Esophagus (tissue), 2 donors: Measurements from ENCODE around the gene RNF224. TPM values are rescaled to one million over a fixed set of nuclear protein-coding genes. Genes with fewer than 3 reads are reported as not detected.

Experiments used
- H3K27ac ChIP-seq, 2 donors: one replicate each; pipeline ENCODE4 v1.5.1; 2013; ENCODE audit warnings: low read depth in 2 of 2, mild to moderate bottlenecking in 2 of 2, inconsistent platforms in 1 of 2, low read length in 1 of 2, moderate library complexity in 1 of 2
- H3K27me3 ChIP-seq, 2 donors: one replicate each; pipeline ENCODE4 v1.6.1; 2013; ENCODE audit warnings: low read length in 2 of 2, control low read depth in 1 of 2, mild to moderate bottlenecking in 1 of 2; ENCODE audit not compliant: insufficient read depth in 2 of 2, control insufficient read depth in 1 of 2
- H3K36me3 ChIP-seq, 2 donors: one replicate each; pipeline ENCODE4 v1.6.1; 2013; ENCODE audit warnings: low read length in 1 of 2; ENCODE audit not compliant: control insufficient read depth in 2 of 2, insufficient read depth in 2 of 2
- H3K4me1 ChIP-seq, 2 donors: one replicate each; pipeline ENCODE4 v1.6.1; 2013; ENCODE audit warnings: low read length in 1 of 2; ENCODE audit not compliant: control insufficient read depth in 2 of 2, insufficient read depth in 2 of 2
- H3K4me3 ChIP-seq, 2 donors: one replicate each; pipeline ENCODE4 v1.5.1; 2013; ENCODE audit warnings: low read length in 2 of 2, mild to moderate bottlenecking in 2 of 2, low read depth in 1 of 2, moderate library complexity in 1 of 2
- H3K9me3 ChIP-seq, 2 donors: one replicate each; pipeline ENCODE4 v1.6.1; 2013; ENCODE audit warnings: mild to moderate bottlenecking in 2 of 2, low read depth in 1 of 2, low read length in 1 of 2, moderate library complexity in 1 of 2; ENCODE audit not compliant: control insufficient read depth in 2 of 2, insufficient read depth in 1 of 2
- WGBS, 2 donors: extraction: QIAGEN DNeasy Blood & Tissue Kit; methylation state at CpG; one replicate each; pipeline ENCODE4 v1.1.7; 2013; 5-methylcytosine and 5-hydroxymethylcytosine counted together
- polyA plus RNA-seq, 2 donors: library from polyadenylated mRNA; stranded (reverse); fragments of 200-250 nt; gene quantifications; one replicate each; pipeline ENCODE4 v1.2.3, GENCODE V29; 2013
- donor health status: healthy with polysubstance abuse.
- donor health status: Bipolar disorder and iron deficiency.

Gene RNF224
- polyA plus RNA-seq, 2 donors, result 3.7 to 5.5 TPM

GRCh38 chr9:137250329-137251193, 23.3 kb downstream of the RNF224 start:
- peaks cover 2 to 4% of the 10 kb centered on the region in 2 donors for H3K4me1 ChIP-seq
- H3K27me3 ChIP-seq, result no peaks in the 10 kb centered on the region
- H3K4me3 ChIP-seq, result no peak overlapping the region
- no peaks in the 10 kb centered on the region for H3K36me3 ChIP-seq
- no peaks in the 10 kb centered on the region for H3K9me3 ChIP-seq
- WGBS, 2 donors, result 59% methylated on average over 17 of the region's 18 CpGs
- no peak overlapping the region for H3K27ac ChIP-seq

GRCh38 chr9:137251194-137251461, 23.8 kb downstream of the RNF224 start, which contains the start of gene STPG3:
STPG3 (plus strand) TSS chr9:137251286; CDS start chr9:137251287, 1 bp downstream.
- Histone ChIP-seq H3K27me3 (no peaks in the 10 kb centered on the region), H3K27ac (no peak within 1 kb of the TSS), H3K36me3 (no peaks in the 10 kb centered on the region), H3K4me3 (no peak within 1 kb of the TSS), H3K4me1 (peaks cover 2 to 8% of the 10 kb centered on the region in 2 donors), H3K9me3 (no peaks in the 10 kb centered on the region)
- WGBS, 2 donors, result 62 to 73% methylated on average over 4 of the region's 4 CpGs

GRCh38 chr9:137251490-137252268, 24.4 kb downstream of the RNF224 start:
- H3K9me3 ChIP-seq, result no peaks in the 10 kb centered on the region
- peaks cover 2 to 13% of the 10 kb centered on the region in 2 donors for H3K4me1 ChIP-seq
- H3K4me3 ChIP-seq, result no peak overlapping the region
- H3K27me3 ChIP-seq, result no peaks in the 10 kb centered on the region
- no peak overlapping the region for H3K27ac ChIP-seq
- WGBS, 2 donors, result 86 to 88% methylated on average over 22 of the region's 22 CpGs
- H3K36me3 ChIP-seq, result peaks cover 0 to 5% of the 10 kb centered on the region in 2 donors

- Histone ChIP-seq H3K4me1 (peaks cover 2 to 16% of the 10 kb centered on the region in 2 donors), H3K36me3 (peaks cover 0 to 9% of the 10 kb centered on the region in 2 donors), H3K27ac (no peak overlapping the region), H3K27me3 (no peaks in the 10 kb centered on the region), H3K9me3 (no peaks in the 10 kb centered on the region), H3K4me3 (no peak overlapping the region)
- WGBS, 2 donors, result 86 to 87% methylated on average over 32 to 35 of the region's 35 CpGs
Observed at GRCh38 chr9:137252555-137253506, 25.5 kb downstream of the RNF224 start.

- H3K4me3 ChIP-seq, result peak overlapping the region; percentile 84 to 85
- peak overlapping the region in 1 of 2 donors; percentile 6 for H3K27ac ChIP-seq
- H3K9me3 ChIP-seq, result no peaks in the 10 kb centered on the region
- 54 to 63% methylated on average over 21 of the region's 21 CpGs for WGBS, 2 donors
- peaks cover 2 to 16% of the 10 kb centered on the region in 2 donors for H3K4me1 ChIP-seq
- peaks cover 0 to 11% of the 10 kb centered on the region in 2 donors for H3K36me3 ChIP-seq
- no peaks in the 10 kb centered on the region for H3K27me3 ChIP-seq
Observed at GRCh38 chr9:137253717-137254623, 26.7 kb downstream of the RNF224 start.

- Histone ChIP-seq H3K27ac (peak within 1 kb of the TSS; percentile 76 to 82), H3K9me3 (no peaks in the 10 kb centered on the region), H3K4me1 (peaks cover 2 to 16% of the 10 kb centered on the region in 2 donors), H3K27me3 (no peaks in the 10 kb centered on the region), H3K36me3 (peaks cover 3 to 15% of the 10 kb centered on the region in 2 donors), H3K4me3 (peak within 1 kb of the TSS; percentile 84 to 85)
- 1 to 2% methylated on average over 82 to 105 of the region's 105 CpGs for WGBS, 2 donors
Observed at GRCh38 chr9:137254624-137255447, 27.5 kb downstream of the RNF224 start, which contains the start of gene NELFB. NELFB (plus strand) TSS chr9:137255327.

- Histone ChIP-seq H3K4me3 (peak overlapping the region; percentile 84 to 85), H3K36me3 (peaks cover 3 to 15% of the 10 kb centered on the region in 2 donors), H3K27me3 (no peaks in the 10 kb centered on the region), H3K9me3 (no peaks in the 10 kb centered on the region), H3K4me1 (peaks cover 2 to 16% of the 10 kb centered on the region in 2 donors), H3K27ac (peak overlapping the region; percentile 76 to 82)
- 2 to 3% methylated on average over 35 to 51 of the region's 51 CpGs for WGBS, 2 donors
Observed at GRCh38 chr9:137255448-137256114, 28.3 kb downstream of the RNF224 start.
